DOHH2 (cell line): Measurements from ENCODE around the gene HACD2.

ENCODE experiments used
- H3F3A ChIP-seq: fragments of 200-600 bp; sonication (generic), shearing (Covaris generic); 2 replicates; pipeline ENCODE4 v1.6.0; 2016; ENCODE audit warnings: antibody characterized with exemption, mild to moderate bottlenecking; ENCODE audit not compliant: control insufficient read depth, insufficient read depth
- H3K27ac ChIP-seq: fragments of 200-600 bp; sonication (generic); 2 replicates; pipeline ENCODE4 v1.5.1; 2014; ENCODE audit warnings: low read depth, mild to moderate bottlenecking, low read length, moderate library complexity
- H3K27me3 ChIP-seq: fragments of 200-600 bp; sonication (generic); 2 replicates; pipeline ENCODE4 v1.6.1; 2014; ENCODE audit warnings: mild to moderate bottlenecking, low read length, mixed read lengths; ENCODE audit not compliant: control insufficient read depth
- H3K36me3 ChIP-seq: fragments of 200-600 bp; sonication (generic); 2 replicates; pipeline ENCODE4 v1.6.1; 2014; ENCODE audit warnings: mild to moderate bottlenecking, low read length, moderate library complexity, mixed read lengths; ENCODE audit not compliant: control insufficient read depth
- H3K4me1 ChIP-seq: fragments of 200-600 bp; sonication (generic); 2 replicates; pipeline ENCODE4 v1.6.1; 2014; ENCODE audit warnings: mild to moderate bottlenecking, low read length, mixed read lengths; ENCODE audit not compliant: control insufficient read depth
- H3K4me2 ChIP-seq: fragments of 200-600 bp; sonication (generic); 2 replicates; pipeline ENCODE4 v1.6.0; 2014; ENCODE audit warnings: mild to moderate bottlenecking, low read length, moderate library complexity
- H3K4me3 ChIP-seq: fragments of 200-600 bp; sonication (generic); 2 replicates; pipeline ENCODE4 v1.5.1; 2014; ENCODE audit warnings: mild to moderate bottlenecking, low read length, mixed read lengths
- H3K79me2 ChIP-seq: fragments of 200-600 bp; sonication (generic); 2 replicates; pipeline ENCODE4 v1.6.1; 2014; ENCODE audit warnings: mild to moderate bottlenecking, low read length, mixed read lengths; ENCODE audit not compliant: control insufficient read depth
- H3K9me2 ChIP-seq: fragments of 200-600 bp; sonication (generic); replicated peaks from 2 replicates; pipeline ENCODE4 v1.6.1; 2014; ENCODE audit warnings: mild to moderate bottlenecking, low read length, mixed read lengths; ENCODE audit not compliant: control insufficient read depth
- H3K9me3 ChIP-seq: fragments of 200-600 bp; sonication (generic); 2 replicates; pipeline ENCODE4 v1.6.1; 2014; ENCODE audit warnings: antibody characterized with exemption, low read length, mixed read lengths; ENCODE audit not compliant: control insufficient read depth, insufficient read depth
- H4K20me1 ChIP-seq: fragments of 200-600 bp; sonication (generic); 2 replicates; pipeline ENCODE4 v1.6.0; 2014; ENCODE audit warnings: low read depth, mild to moderate bottlenecking, antibody characterized with exemption, low read length, moderate library complexity; ENCODE audit not compliant: control insufficient read depth, insufficient read depth
- CTCF ChIP-seq: fragments of 200-600 bp; sonication (generic); IDR thresholded peaks from one replicate; pipeline ENCODE4 v1.5.1; 2014; ENCODE audit warnings: antibody characterized with exemption, mild to moderate bottlenecking, low read depth, low read length; ENCODE audit not compliant: poor library complexity, severe bottlenecking
- EZH2phosphoT487 ChIP-seq: fragments of 200-600 bp; sonication (generic); IDR thresholded peaks from 2 replicates; pipeline ENCODE4 v1.6.1; 2017; ENCODE audit warnings: borderline replicate concordance, mild to moderate bottlenecking, antibody characterized with exemption, low read length, moderate library complexity, mixed read lengths

Gene HACD2

GRCh38 chr3:123632161-123632655 is 47.4 kb upstream of the HACD2 start:
- no peaks in the 10 kb centered on the region for H3F3A ChIP-seq
- H3K9me2 ChIP-seq = no peaks in the 10 kb centered on the region
- no peaks in the 10 kb centered on the region for H3K36me3 ChIP-seq
- H3K4me1 ChIP-seq = no peaks in the 10 kb centered on the region
- H3K4me2 ChIP-seq = no peak overlapping the region
- no peaks in the 10 kb centered on the region for H3K79me2 ChIP-seq
- no peaks in the 10 kb centered on the region for H3K9me3 ChIP-seq
- H3K4me3 ChIP-seq = no peak overlapping the region
- TF ChIP-seq CTCF (no peak), EZH2phosphoT487 (no peak)
- H3K27ac ChIP-seq = no peak overlapping the region
- no peaks in the 10 kb centered on the region for H3K27me3 ChIP-seq
- no peaks in the 10 kb centered on the region for H4K20me1 ChIP-seq

GRCh38 chr3:123629747-123630047 is 44.8 kb upstream of the HACD2 start:
- H4K20me1 ChIP-seq = no peaks in the 10 kb centered on the region
- TF ChIP-seq CTCF (no peak), EZH2phosphoT487 (no peak)
- H3K36me3 ChIP-seq = no peaks in the 10 kb centered on the region
- no peaks in the 10 kb centered on the region for H3K9me3 ChIP-seq
- H3K27me3 ChIP-seq = no peaks in the 10 kb centered on the region
- no peak overlapping the region for H3K4me2 ChIP-seq
- no peak overlapping the region for H3K4me3 ChIP-seq
- H3K9me2 ChIP-seq = no peaks in the 10 kb centered on the region
- H3K79me2 ChIP-seq = no peaks in the 10 kb centered on the region
- no peaks in the 10 kb centered on the region for H3F3A ChIP-seq
- H3K4me1 ChIP-seq = no peaks in the 10 kb centered on the region
- no peak overlapping the region for H3K27ac ChIP-seq

GRCh38 chr3:123628996-123629746 is 44.3 kb upstream of the HACD2 start:
- Histone ChIP-seq H3F3A (no peaks in the 10 kb centered on the region), H3K9me2 (no peaks in the 10 kb centered on the region), H4K20me1 (no peaks in the 10 kb centered on the region), H3K36me3 (no peaks in the 10 kb centered on the region), H3K79me2 (no peaks in the 10 kb centered on the region), H3K27me3 (no peaks in the 10 kb centered on the region), H3K4me2 (no peak overlapping the region), H3K27ac (no peak overlapping the region), H3K4me1 (no peaks in the 10 kb centered on the region), H3K9me3 (no peaks in the 10 kb centered on the region), H3K4me3 (no peak overlapping the region)
- TF ChIP-seq CTCF (no peak), EZH2phosphoT487 (no peak)
